Measurements from ENCODE around the gene PRELID1.
"Not testable (repeated sequence)": the region's sequence is repeated elsewhere in the genome, so short reads cannot be mapped to it uniquely, and the experiment has no call there.

Gene PRELID1

GRCh38 chr5:177336603-177337494 is 33.2 kb downstream of the PRELID1 start:
- no peak for DNase-seq

- no peak for DNase-seq
These were observed 34.9 kb downstream of the PRELID1 start for GRCh38 chr5:177338251-177339106.

GRCh38 chr5:177339107-177339638 is 35.6 kb downstream of the PRELID1 start:
- DNase-seq, result no peak

- not testable (repeated sequence) for DNase-seq
These were observed 39.4 kb downstream of the PRELID1 start for GRCh38 chr5:177343000-177343399.

GRCh38 chr5:177343777-177344176 is 40.2 kb downstream of the PRELID1 start:
- no peak for DNase-seq

- no peak for DNase-seq
These were observed 41.3 kb downstream of the PRELID1 start for GRCh38 chr5:177344891-177345290.

GRCh38 chr5:177346820-177347219 is 43.2 kb downstream of the PRELID1 start:
- DNase-seq, result no peak

GRCh38 chr5:177347699-177348098 is 44.1 kb downstream of the PRELID1 start:
- no peak for DNase-seq

GRCh38 chr5:177349362-177349647 is 45.7 kb downstream of the PRELID1 start:
- no peak for DNase-seq

GRCh38 chr5:177349762-177350161 is 46.2 kb downstream of the PRELID1 start:
- no peak for DNase-seq

GRCh38 chr5:177350776-177351391 is 47.3 kb downstream of the PRELID1 start:
- DNase-seq, result no peak

GRCh38 chr5:177351392-177352329 is 48.1 kb downstream of the PRELID1 start, which contains the start of gene LMAN2:
TSS of gene LMAN2 (minus strand) at chr5:177351668. CDS start at chr5:177351647, 21 bp downstream.
- peak; percentile 85 for DNase-seq

GRCh38 chr5:177353093-177353492 is 49.5 kb downstream of the PRELID1 start:
- no peak for DNase-seq

GRCh38 chr5:177354256-177354655 is 50.7 kb downstream of the PRELID1 start:
- no peak for DNase-seq

- DNase-seq, result no peak
These were observed 51.1 kb downstream of the PRELID1 start for GRCh38 chr5:177354711-177355110.

GRCh38 chr5:177355162-177355867 is 51.7 kb downstream of the PRELID1 start:
- no peak for DNase-seq

GRCh38 chr5:177355868-177356168 is 52.2 kb downstream of the PRELID1 start:
- DNase-seq, result no peak
